ENCODE results near the gene HIGD2A.

The HIGD2A gene

DNA sequence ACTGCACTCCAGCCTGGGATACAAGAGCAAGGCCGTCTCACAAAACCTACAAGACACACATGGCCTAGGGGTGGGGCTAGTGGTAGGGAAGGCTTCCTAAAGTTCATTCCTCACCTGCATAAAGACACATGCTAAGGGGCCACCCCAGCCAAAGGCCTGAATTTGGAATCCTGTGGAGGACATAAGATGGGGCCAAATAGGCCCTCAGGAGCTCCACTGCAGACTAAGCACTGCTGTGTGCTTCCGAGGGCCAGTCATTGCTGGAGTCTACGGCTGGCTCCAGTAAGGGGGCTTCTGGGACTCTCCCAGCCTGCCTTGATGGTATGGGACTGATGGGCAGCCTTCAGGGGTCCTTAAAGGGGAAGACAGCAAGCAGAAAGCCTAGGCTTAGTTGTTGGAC, 5.8 kb upstream of the HIGD2A start:
- no peak for DNase-seq (ENCODE audit: low spot score)
- TF ChIP-seq, protein P1, sequence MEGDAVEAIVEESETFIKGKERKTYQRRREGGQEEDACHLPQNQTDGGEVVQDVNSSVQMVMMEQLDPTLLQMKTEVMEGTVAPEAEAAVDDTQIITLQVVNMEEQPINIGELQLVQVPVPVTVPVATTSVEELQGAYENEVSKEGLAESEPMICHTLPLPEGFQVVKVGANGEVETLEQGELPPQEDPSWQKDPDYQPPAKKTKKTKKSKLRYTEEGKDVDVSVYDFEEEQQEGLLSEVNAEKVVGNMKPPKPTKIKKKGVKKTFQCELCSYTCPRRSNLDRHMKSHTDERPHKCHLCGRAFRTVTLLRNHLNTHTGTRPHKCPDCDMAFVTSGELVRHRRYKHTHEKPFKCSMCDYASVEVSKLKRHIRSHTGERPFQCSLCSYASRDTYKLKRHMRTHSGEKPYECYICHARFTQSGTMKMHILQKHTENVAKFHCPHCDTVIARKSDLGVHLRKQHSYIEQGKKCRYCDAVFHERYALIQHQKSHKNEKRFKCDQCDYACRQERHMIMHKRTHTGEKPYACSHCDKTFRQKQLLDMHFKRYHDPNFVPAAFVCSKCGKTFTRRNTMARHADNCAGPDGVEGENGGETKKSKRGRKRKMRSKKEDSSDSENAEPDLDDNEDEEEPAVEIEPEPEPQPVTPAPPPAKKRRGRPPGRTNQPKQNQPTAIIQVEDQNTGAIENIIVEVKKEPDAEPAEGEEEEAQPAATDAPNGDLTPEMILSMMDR (IDR thresholded peaks at IDR 0.05; ENCODE audit: extremely low read depth, missing control alignments), result no peak

DNA sequence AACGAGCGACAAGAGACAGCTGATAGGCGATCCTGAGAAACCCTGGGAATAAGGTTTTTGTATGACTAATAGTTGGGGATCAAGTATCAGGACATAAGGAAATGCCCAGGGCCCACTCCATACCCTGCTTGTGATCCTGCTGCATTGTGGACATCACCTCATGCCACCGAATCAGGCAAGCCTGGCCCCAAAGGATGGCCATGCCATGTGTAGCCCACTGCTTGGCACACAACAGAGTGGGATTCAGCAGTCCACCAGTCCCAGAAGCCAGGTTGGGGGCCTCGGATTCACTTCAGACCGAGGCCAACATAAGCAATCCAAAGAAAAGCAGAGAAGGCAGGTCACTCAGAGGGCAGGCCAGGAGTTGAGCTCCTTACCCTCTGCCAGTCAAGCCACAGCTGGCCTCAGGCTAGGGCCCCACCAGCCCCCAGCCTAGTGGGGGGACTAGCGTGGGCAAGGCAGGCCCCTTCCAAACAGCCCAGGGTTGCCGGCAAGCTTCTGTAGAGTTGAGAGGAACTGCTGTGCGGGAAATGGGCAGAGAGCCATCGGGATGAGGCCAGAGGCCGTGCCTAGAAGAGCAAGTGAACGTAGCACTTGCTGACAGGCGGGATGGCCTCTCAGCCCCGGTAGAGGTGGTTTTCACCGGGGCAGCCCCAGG, 5.2 kb upstream of the HIGD2A start:
- TF ChIP-seq, protein P1 (IDR thresholded peaks at IDR 0.05; ENCODE audit: extremely low read depth, missing control alignments), result no peak
- DNase-seq (ENCODE audit: low spot score), result no peak

DNA sequence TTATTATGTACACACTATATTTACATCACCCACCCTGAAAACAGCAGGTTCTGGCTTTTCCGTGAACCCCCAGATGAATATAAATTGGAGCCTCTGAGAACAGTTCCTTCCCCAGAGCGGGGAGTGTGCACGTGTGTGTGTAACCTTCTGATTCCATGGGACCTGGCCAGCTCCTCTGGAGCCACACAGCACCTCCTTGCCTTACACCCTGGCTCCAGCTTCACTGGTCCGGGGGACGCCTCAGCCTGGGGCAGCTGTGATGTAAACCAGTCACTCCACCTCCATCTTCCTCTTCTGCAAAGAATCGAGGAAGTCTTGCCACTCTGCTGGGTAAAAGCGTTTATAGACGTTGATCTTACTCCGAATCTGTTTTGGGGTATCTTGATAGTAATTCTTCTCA, 4.6 kb upstream of the HIGD2A start:
- DNase-seq (ENCODE audit: low spot score), result no peak
- TF ChIP-seq, protein P1 (IDR thresholded peaks at IDR 0.05; ENCODE audit: extremely low read depth, missing control alignments), result no peak

DNA sequence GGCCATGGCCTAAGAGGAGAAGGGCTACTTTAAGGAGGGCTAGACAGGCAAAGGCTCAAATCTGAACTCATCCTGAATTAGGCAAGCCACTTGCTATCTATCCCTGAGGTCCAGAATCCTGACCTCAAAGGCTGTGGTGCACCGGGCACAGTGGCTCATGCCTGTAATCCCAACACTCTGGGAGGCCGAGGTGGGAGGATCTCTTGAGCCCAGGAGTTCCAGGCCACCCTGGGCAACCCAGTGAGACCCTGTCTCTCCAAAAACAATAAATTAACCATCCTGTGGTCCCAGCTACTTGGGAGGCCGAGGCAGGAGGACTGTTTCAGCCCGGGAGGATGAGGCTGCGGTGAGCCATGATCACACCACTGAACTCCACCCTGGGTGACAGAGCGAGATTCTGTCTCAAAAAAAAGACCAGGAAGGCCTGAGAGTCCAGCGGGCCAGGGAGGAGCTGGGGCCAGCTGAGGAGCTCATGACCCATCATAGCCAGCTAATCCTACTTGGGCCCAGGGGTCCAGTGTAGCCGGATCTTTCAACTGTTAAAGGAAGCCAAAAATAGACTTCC, 4.1 kb upstream of the HIGD2A start:
- no peak for DNase-seq (ENCODE audit: low spot score)
- TF ChIP-seq, protein P1 (IDR thresholded peaks at IDR 0.05; ENCODE audit: extremely low read depth, missing control alignments), result no peak

DNA sequence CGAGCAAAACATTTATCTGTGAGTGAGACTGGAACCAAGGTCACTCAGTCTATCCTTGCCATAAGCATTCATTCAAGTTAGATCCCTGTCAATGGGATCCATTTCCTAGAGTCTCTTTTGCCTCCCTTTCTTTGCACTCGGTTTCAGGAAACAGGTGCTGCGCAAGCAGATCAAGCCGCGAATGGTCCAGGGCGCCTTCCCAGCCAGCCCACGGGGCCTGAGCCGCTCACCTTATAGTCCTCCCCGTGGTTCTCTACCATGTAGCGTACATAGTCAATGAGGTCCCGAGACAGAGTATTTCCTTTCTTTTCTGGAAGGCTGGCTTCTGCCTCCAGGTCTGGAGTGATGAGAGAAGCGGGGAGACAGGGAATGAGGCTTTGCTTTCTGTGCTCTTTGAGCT, 3.6 kb upstream of the HIGD2A start:
- TF ChIP-seq, protein P1 (IDR thresholded peaks at IDR 0.05; ENCODE audit: extremely low read depth, missing control alignments), result no peak
- DNase-seq (ENCODE audit: low spot score), result no peak

DNA sequence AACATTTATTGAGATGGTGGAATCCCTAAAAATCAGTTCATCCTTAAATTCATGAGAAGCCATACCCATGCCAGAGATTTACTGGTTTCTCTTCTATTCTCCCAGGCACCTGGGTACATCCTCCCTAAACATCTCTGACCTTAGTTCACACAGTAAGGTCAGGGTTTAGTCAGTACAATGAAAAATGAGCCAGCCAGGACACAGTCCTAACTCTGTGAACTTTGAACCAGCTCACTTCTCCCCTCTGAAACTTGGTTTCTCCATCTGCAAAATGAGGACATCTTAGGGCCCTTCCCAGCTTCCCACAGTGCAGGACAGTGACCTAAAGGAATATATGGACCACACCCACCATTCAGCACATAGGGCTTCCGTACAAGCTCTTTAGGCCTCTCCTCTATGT, 2.1 kb upstream of the HIGD2A start:
- DNase-seq (ENCODE audit: low spot score), result no peak
- TF ChIP-seq, protein P1 (IDR thresholded peaks at IDR 0.05; ENCODE audit: extremely low read depth, missing control alignments), result no peak

DNA sequence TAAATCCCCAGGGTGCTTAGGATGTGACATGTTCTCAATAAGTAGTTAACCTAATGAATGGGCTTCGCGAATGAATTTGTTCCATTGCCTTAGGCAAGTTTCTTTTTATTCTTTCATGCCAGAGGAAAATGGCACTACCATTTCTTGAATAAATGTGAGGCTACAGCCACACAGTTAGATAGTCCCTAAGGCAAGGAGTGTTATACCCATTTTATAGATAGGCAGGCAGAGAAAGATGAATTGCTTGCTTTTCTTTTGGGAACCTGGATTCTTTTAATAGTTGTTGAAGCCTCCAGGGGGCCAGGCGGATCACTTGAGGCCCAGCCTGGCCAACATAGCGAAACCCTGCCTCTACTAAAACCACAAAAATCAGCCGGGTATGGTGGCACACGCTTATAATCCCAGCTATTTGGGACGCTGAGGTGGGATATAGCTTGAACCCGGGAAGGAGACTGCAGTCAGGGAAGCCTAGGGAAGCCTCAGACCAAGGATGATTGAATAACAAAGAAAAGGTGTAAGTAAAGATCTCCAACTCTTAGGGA, 1.1 kb upstream of the HIGD2A start:
- TF ChIP-seq, protein P1 (IDR thresholded peaks at IDR 0.05; ENCODE audit: extremely low read depth, missing control alignments), result no peak

More for the DNA sequence above, 1.1 kb upstream of the HIGD2A start:
- DNase-seq (ENCODE audit: low spot score), result no peak
